Panc1 (cell line): ENCODE results near the gene DPP7. TPM values are rescaled to one million over a fixed set of nuclear protein-coding genes. Genes with fewer than 3 reads are reported as not detected.

Source experiments
- ATAC-seq: fragments of 200-7000 bp; cut with Tn5 transposase; 2 replicates; pipeline ENCODE4 v1.9.1; 2020; ENCODE audit warnings: mild to moderate bottlenecking, moderate library complexity
- BruUV-seq: library from RNA; stranded (reverse); fragments of 400-500 nt; replicated peaks from 2 replicates; lab custom pipeline; 2021; lab: Mats Ljungman, UMichigan
- CTCF ChIA-PET: fragments of 300-600 bp; sonication (Branson Sonifier 250); formaldehyde crosslinking; loops from one replicate; lab custom pipeline; 2022; ENCODE audit warnings: antibody characterized with exemption; lab: Charles Lee
- POLR2A ChIA-PET: fragments of 300-600 bp; sonication (Branson Sonifier 250); formaldehyde crosslinking; loops from one replicate; lab custom pipeline; 2022; ENCODE audit warnings: antibody characterized with exemption; lab: Charles Lee
- DNase-seq: peaks from one replicate; pipeline ENCODE4 v3.0.0-alpha.2; 2010; ENCODE audit warnings: low read depth, low spot score
- H3K27ac ChIP-seq: 2 replicates; pipeline ENCODE4 v1.5.1; 2011; ENCODE audit warnings: mild to moderate bottlenecking, low read length, inconsistent platforms
- H3K27me3 ChIP-seq: fragments of 200-500 bp; sonication (Bioruptor generic); 2 replicates; pipeline ENCODE4 v1.6.0; 2014; ENCODE audit warnings: low read length, inconsistent platforms; ENCODE audit not compliant: control insufficient read depth, insufficient read depth
- H3K36me3 ChIP-seq: fragments of 200-500 bp; sonication (Bioruptor generic); 2 replicates; pipeline ENCODE4 v1.5.1; 2014; ENCODE audit warnings: inconsistent platforms, mild to moderate bottlenecking, low read length, moderate library complexity; ENCODE audit not compliant: control insufficient read depth, insufficient read depth
- H3K4me1 ChIP-seq: 2 replicates; pipeline ENCODE4 v1.5.1; 2011; ENCODE audit warnings: inconsistent platforms, mild to moderate bottlenecking, low read length, moderate library complexity; ENCODE audit not compliant: control insufficient read depth, insufficient read depth
- H3K4me3 ChIP-seq, 2 experiments: 2 replicates each; pipeline ENCODE4 v1.5.1; 2011 to 2012; ENCODE audit warnings: low read depth in 2 of 2, low read length in 2 of 2, mild to moderate bottlenecking in 2 of 2, inconsistent platforms in 1 of 2, moderate library complexity in 1 of 2
- H3K9me3 ChIP-seq: fragments of 200-500 bp; sonication (Bioruptor generic); 2 replicates; pipeline ENCODE4 v1.5.1; 2014; ENCODE audit warnings: low read depth, mild to moderate bottlenecking, inconsistent platforms, low read length, moderate library complexity; ENCODE audit not compliant: control insufficient read depth, insufficient read depth
- CTCF ChIP-seq: fragments of 450-650 bp; IDR thresholded peaks from 2 replicates; pipeline ENCODE4 v1.5.1; 2017; ENCODE audit warnings: mild to moderate bottlenecking
- POLR2AphosphoS5 ChIP-seq: IDR thresholded peaks from 2 replicates; pipeline ENCODE4 v1.6.1; 2012; ENCODE audit warnings: mild to moderate bottlenecking, low read depth, low read length, moderate library complexity
- REST ChIP-seq, 2 experiments: IDR thresholded peaks; 2 replicates each; pipeline ENCODE4 v1.6.1; 2011 to 2012; ENCODE audit warnings: low read depth in 2 of 2, control low read depth in 1 of 2, low read length in 1 of 2, mild to moderate bottlenecking in 1 of 2, moderate library complexity in 1 of 2; ENCODE audit not compliant: insufficient read depth in 1 of 2
- SIN3A ChIP-seq: IDR thresholded peaks from 2 replicates; pipeline ENCODE4 v1.6.1; 2012; ENCODE audit warnings: low read depth, mild to moderate bottlenecking, low read length, moderate library complexity, borderline replicate concordance; ENCODE audit not compliant: insufficient read depth
- TCF7L2 ChIP-seq: IDR thresholded peaks from 2 replicates; pipeline ENCODE4 v1.6.1; 2011; ENCODE audit warnings: mild to moderate bottlenecking, low read depth, low read length, inconsistent platforms
- in situ Hi-C: cut with HindIII; loops from 2 replicates; pipeline ENCODE4 v1.10.0; 2016; ENCODE audit warnings: low sequenced_read_pairs, low pct_unique_long_range_greater_than_20kb
- intact Hi-C: fragments of 100-400 bp; cut with micrococcal nuclease; formaldehyde crosslinking; loops from one replicate; pipeline ENCODE4 v1.10.0; 2022; ENCODE audit not compliant: unreplicated experiment
- total RNA-seq: library from RNA; stranded (reverse); gene quantifications from one replicate; pipeline ENCODE4 v1.2.1, GENCODE V29; 2021; ENCODE audit not compliant: unreplicated experiment

DPP7 gene
- total RNA-seq, 1 experiment from 2014 or later = 236 TPM

GRCh38 chr9:137082222-137082924, 32.2 kb downstream of the DPP7 start:
- ChIA-PET CTCF (no interaction called here), POLR2A (interaction anchor here (0.6 kb wide), 1 partner anchor 235 kb away, joined by 10 read pairs; no protein-coding TSS in a partner anchor)
- Histone ChIP-seq H3K4me1 (peaks cover 31% of the 10 kb centered on the region), H3K4me3 (no peak overlapping the region), H3K36me3 (no peaks in the 10 kb centered on the region; the same call in 1 of the 2 replicates), H3K27me3 (no peaks in the 10 kb centered on the region), H3K9me3 (no peaks in the 10 kb centered on the region), H3K27ac (no peak overlapping the region)
- TF ChIP-seq POLR2AphosphoS5 (no peak), TCF7L2 (no peak), REST (IDR thresholded peaks at IDR 0.05; ENCODE audit: insufficient read depth in 1 of 2, low read depth in 2 of 2, low read length in 1 of 2) (no peak), SIN3A (no peak), CTCF (no peak)
- DNase-seq = no peak
- no peak for ATAC-seq
- BruUV-seq = no TSS peak
- intact Hi-C loops (no loop called here), in situ Hi-C loops (no loop called here)

- intact Hi-C loops = no loop called here
- TF ChIP-seq SIN3A = no peak
- TF ChIP-seq POLR2AphosphoS5 = no peak
- TF ChIP-seq REST (IDR thresholded peaks at IDR 0.05; ENCODE audit: insufficient read depth in 1 of 2, low read depth in 2 of 2, low read length in 1 of 2) = no peak
- no peak for TF ChIP-seq CTCF
- no peak for TF ChIP-seq TCF7L2
- H3K4me3 ChIP-seq = no peak overlapping the region
- no peaks in the 10 kb centered on the region; the same call in 1 of the 2 replicates for H3K36me3 ChIP-seq
- no TSS peak for BruUV-seq
- in situ Hi-C loops = no loop called here
- H3K27me3 ChIP-seq = no peaks in the 10 kb centered on the region
- peaks cover 29% of the 10 kb centered on the region for H3K4me1 ChIP-seq
- ChIA-PET POLR2A (no interaction called here), CTCF (no interaction called here)
- H3K27ac ChIP-seq = no peak overlapping the region
- DNase-seq (no peak), ATAC-seq (no peak)
- no peaks in the 10 kb centered on the region for H3K9me3 ChIP-seq
Observed at GRCh38 chr9:137080260-137081122, 34.0 kb downstream of the DPP7 start.
